ENCODE measurements around the gene ZDHHC14. TPM values are rescaled to one million over a fixed set of nuclear protein-coding genes. Genes with fewer than 3 reads are reported as not detected.

The ZDHHC14 gene
- total RNA-seq, 1 donor from 2014 or later = 26.1 TPM

- H3K4me3 Mint-ChIP-seq (ENCODE audit: unreplicated experiment) = no peak overlapping the region
- H3K9me3 Mint-ChIP-seq (ENCODE audit: unreplicated experiment) = no peaks in the 10 kb centered on the region
Measured at GRCh38 chr6:157640746-157641451, 259.9 kb downstream of the ZDHHC14 start.

DNA sequence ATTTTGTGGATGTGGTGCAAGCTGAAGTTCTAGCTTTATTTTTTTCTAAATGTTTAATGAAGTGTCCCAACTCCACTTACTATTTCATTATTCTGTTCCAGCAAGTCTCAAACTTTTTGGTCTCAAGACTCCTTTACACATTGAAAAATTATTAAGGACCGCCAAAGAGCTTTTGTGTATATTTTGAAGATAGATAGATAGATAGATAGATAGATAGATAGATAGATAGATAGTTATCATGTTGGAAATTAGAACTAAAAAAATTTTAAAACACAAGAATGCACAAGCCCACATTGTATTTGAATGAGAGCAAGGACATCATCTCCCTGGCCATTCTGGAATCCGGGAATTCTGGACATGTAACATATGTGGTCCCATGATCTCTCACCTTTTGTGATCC, 260.8 kb downstream of the ZDHHC14 start:
- TF ChIP-seq CTCF (IDR thresholded peaks at IDR 0.05; ENCODE audit: unreplicated experiment) = no peak
- no peaks in the 10 kb centered on the region for H3K9me3 Mint-ChIP-seq (ENCODE audit: unreplicated experiment)
- peaks cover 41% of the 10 kb centered on the region for H3K4me1 Mint-ChIP-seq (ENCODE audit: unreplicated experiment)
- no peak for DNase-seq (ENCODE audit: low spot score)
- H3K36me3 Mint-ChIP-seq (ENCODE audit: low read depth, unreplicated experiment) = peaks cover 20% of the 10 kb centered on the region
- H3K4me3 Mint-ChIP-seq (ENCODE audit: unreplicated experiment) = no peak overlapping the region
- H3K27ac Mint-ChIP-seq (ENCODE audit: unreplicated experiment) = no peak overlapping the region
- peaks cover 7% of the 10 kb centered on the region for H3K27me3 Mint-ChIP-seq (ENCODE audit: unreplicated experiment)

More at GRCh38 chr6:157640746-157641451, 259.9 kb downstream of the ZDHHC14 start:
- DNase-seq (ENCODE audit: low spot score) = no peak
- H3K4me1 Mint-ChIP-seq (ENCODE audit: unreplicated experiment) = peaks cover 39% of the 10 kb centered on the region
- TF ChIP-seq CTCF (IDR thresholded peaks at IDR 0.05; ENCODE audit: unreplicated experiment) = no peak
- peaks cover 22% of the 10 kb centered on the region for H3K36me3 Mint-ChIP-seq (ENCODE audit: low read depth, unreplicated experiment)
- peaks cover 5% of the 10 kb centered on the region for H3K27me3 Mint-ChIP-seq (ENCODE audit: unreplicated experiment)
- no peak overlapping the region for H3K27ac Mint-ChIP-seq (ENCODE audit: unreplicated experiment)

- peaks cover 20% of the 10 kb centered on the region for H3K36me3 Mint-ChIP-seq (ENCODE audit: low read depth, unreplicated experiment)
Measured at GRCh38 chr6:157642736-157643135, 261.7 kb downstream of the ZDHHC14 start.

DNA sequence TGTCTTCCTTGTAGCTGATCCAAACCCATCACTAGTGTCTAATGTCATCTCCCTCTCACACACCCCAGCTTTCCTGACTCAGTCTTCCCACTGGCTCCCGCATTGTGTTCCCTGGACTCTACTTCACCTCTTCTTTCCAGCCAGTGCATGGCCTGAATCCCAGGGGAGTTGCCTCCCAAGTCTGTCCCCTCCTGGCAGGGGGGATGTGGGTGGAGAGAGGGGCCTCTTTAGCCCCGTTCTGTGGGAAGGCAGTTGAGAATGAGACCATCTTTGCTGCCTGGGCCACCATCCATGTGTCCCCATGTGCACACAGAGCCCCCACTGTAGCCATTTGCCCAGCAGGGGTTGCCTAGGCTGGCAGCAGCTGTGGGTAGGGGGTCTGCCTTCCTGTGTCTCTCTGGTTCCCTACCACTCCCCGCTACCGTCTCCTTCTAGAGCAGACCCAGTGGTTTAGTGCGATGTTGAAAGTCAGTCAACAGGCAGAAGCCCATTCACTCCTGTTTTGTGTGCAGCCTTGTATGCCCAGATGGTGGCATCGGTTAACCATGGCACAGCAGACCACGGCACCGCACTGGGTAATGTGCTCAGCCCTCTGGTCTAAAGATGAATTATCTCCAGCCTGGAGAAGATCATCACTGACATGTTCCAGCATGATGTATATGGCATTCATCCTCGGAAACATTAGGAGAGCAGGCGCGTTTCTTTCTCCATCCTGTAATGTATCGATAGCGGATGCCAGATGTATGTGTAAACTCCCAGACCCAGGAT, 263.2 kb downstream of the ZDHHC14 start:
- H3K9me3 Mint-ChIP-seq (ENCODE audit: unreplicated experiment) = no peaks in the 10 kb centered on the region
- no peak overlapping the region for H3K4me3 Mint-ChIP-seq (ENCODE audit: unreplicated experiment)

More at GRCh38 chr6:157642736-157643135, 261.7 kb downstream of the ZDHHC14 start:
- H3K4me3 Mint-ChIP-seq (ENCODE audit: unreplicated experiment) = no peak overlapping the region
- no peak overlapping the region for H3K27ac Mint-ChIP-seq (ENCODE audit: unreplicated experiment)
- TF ChIP-seq CTCF (IDR thresholded peaks at IDR 0.05; ENCODE audit: unreplicated experiment) = no peak
- no peaks in the 10 kb centered on the region for H3K9me3 Mint-ChIP-seq (ENCODE audit: unreplicated experiment)
- peaks cover 10% of the 10 kb centered on the region for H3K27me3 Mint-ChIP-seq (ENCODE audit: unreplicated experiment)
- DNase-seq (ENCODE audit: low spot score) = no peak
- H3K4me1 Mint-ChIP-seq (ENCODE audit: unreplicated experiment) = peaks cover 41% of the 10 kb centered on the region

More for the DNA sequence above, 263.2 kb downstream of the ZDHHC14 start:
- Mint-ChIP-seq H3K27ac (ENCODE audit: unreplicated experiment) (no peak overlapping the region), H3K36me3 (ENCODE audit: low read depth, unreplicated experiment) (peaks cover 19% of the 10 kb centered on the region), H3K27me3 (ENCODE audit: unreplicated experiment) (peaks cover 12% of the 10 kb centered on the region), H3K4me1 (ENCODE audit: unreplicated experiment) (peaks cover 47% of the 10 kb centered on the region)
- TF ChIP-seq CTCF (IDR thresholded peaks at IDR 0.05; ENCODE audit: unreplicated experiment) = no peak
- no peak for DNase-seq (ENCODE audit: low spot score)
